Dermis microvascular lymphatic vessel endothelial cell (primary cell): ENCODE data around the gene ZC3H12C. TPM values are rescaled to one million over a fixed set of nuclear protein-coding genes. Genes with fewer than 3 reads are reported as not detected.
"Not testable (repeated sequence)": the region's sequence is repeated elsewhere in the genome, so short reads cannot be mapped to it uniquely, and the experiment has no call there.

Experiments
- DNase-seq, 2 donors: peaks; one replicate each; pipeline versions ENCODE4 v3.0.0 to v3.0.0-alpha.2; 2010; ENCODE audit warnings: low read depth in 2 of 2
- total RNA-seq: library from RNA; depleted of rRNA; stranded (reverse); fragments of >200 nt; gene quantifications from 2 replicates; pipeline ENCODE4 v1.2.1, GENCODE V29; 2014

Gene ZC3H12C
- total RNA-seq, 1 donor from 2014 or later = 10.5 TPM

GRCh38 chr11:110176366-110177085, 83.3 kb downstream of the ZC3H12C start:
- DNase-seq = no peak

- DNase-seq = no peak
Measured at GRCh38 chr11:110177086-110177456, 83.9 kb downstream of the ZC3H12C start.

- no peak for DNase-seq
Measured at GRCh38 chr11:110179064-110179463, 85.9 kb downstream of the ZC3H12C start.

DNA sequence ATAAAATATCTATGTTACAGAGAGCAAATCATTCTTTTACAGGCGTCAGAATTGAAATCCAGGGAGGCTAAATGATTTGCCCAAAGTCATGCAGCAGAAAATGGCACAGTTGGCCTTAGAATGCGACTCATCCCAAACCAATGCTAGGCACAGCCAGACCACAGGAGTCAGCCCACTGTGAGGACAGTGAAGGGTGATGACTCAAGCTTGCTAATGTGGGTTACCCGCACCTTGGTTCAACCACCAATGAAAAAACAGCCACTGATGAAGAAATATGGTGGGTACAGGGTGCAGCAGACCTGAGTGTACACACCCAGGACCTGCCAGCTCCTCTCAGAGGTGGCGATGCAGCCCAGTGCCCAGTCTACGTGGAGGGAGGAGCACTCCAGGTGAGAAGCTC, 89.7 kb downstream of the ZC3H12C start:
- no peak for DNase-seq

DNA sequence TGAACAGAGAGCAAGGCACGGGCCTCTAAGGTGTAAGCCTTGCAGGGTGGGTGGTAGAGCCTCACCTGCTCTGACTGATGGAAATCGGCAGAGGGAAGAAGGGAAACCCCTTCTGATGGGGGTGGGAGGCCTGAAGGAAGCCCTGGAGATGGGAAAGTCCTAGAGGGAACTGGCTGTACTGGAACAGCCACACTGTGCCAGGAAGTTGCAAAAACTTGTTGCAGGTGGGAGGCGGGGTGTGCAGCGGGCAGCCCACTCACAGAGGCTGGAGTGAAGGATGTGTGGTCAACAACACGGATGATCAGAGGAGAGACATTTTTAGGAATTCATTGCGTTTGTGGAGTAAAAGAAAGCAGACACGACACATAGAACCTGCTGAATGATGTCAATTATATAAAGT, 91.3 kb downstream of the ZC3H12C start:
- DNase-seq = no peak

DNA sequence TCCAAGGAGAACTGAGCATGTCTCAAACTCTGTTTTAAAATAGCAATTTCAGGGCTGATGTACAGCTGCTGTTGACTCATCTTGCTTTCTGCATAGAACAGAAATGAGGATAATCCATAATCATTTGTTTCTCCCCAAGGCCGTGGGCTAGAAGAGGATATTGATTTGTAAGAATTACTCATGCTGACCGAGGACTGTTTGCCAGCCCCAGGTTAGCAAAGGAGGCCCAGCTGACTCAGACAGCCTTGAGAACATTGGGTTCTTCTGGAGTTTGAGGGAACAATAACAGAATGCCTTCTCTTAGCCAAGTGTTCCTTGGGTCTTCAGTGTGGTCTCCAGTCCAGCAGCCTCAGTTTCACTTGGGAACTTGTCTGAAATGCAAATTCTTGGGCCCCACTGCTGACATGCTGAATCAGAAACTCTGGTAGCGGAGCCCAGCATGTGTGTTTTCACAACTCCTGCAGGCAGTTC, 92.0 kb downstream of the ZC3H12C start:
- peak in 1 of 2 donors; percentile 32 for DNase-seq

DNA sequence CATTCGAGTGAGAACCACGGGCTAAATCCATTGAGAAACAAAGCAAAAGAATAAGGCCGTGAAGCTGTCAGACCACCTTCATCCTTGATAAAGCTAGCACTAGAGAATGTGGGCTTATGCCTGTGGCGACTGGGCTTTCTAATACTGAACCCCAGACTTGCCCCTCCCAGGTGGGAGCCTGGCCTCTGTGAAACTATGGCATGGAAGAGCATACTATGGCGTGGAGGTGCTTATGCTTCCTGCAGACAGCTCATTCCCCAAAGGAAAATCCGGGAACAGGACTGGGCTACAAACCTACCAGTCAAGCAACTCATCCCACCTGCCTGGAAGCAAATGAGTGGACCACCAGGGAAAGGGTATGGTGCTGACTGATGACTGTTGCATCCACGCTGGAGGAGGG, 92.4 kb downstream of the ZC3H12C start:
- no peak for DNase-seq

DNA sequence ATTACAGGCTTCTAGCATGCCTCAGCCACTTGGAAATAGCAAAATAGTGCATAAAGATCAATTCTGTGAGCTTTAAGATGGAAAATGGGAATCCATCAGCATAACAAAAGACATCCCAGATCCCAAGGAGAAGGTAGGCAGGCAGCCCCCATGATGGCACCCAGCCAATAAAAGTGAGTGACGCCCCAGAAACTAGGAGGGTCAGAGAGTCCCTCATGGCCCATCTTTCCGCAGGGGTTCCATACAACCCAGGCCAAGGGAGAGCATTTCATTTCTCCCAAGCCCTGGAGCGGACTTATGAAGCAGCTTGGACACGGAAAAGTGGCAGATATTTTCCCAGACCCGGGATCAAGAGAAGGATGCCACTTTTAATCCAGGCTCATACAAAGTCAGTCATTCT, 93.3 kb downstream of the ZC3H12C start:
- no peak for DNase-seq

DNA sequence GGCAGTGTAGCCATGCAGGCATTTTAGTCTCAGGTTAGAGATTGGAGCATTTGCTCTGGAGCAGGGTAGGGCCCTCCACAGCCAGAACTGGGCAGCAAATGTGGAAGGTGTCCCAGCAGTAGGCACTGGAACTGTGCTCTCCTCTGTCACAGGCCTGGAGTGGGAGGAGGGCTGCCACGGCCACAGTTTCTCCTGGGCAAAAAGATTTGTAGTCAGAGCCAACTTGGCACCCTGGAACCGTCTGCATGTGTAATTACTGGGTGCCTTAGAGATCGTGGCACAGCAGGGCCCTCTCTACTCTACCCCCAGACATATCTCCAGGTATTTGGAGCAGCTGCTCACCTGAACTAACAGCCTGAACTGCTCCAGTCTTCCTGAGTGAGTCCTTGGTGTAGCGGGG, 93.7 kb downstream of the ZC3H12C start:
- DNase-seq = no peak

- no peak for DNase-seq
Measured at GRCh38 chr11:110187731-110188130, 94.5 kb downstream of the ZC3H12C start.

DNA sequence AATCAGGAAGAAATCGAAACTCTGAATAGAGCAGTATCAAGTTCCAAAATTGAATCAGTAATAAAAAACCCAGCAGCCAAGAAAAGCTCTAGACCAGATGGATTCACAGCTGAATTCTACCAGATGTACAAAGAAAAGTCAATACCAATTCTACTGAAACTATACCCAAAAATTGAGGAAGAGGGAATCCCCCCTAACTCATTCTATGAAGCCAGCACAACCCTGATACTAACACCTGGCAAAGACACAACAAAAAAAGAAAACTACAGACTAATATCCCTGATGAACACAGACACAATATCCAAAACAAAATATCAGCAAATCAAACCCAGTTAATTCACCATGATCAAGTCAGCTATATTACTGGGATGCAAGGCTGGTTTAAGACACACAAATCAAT, 97.7 kb downstream of the ZC3H12C start:
- no peak for DNase-seq

- not testable (repeated sequence) for DNase-seq
Measured at GRCh38 chr11:110192604-110193282, 99.6 kb downstream of the ZC3H12C start.

DNA sequence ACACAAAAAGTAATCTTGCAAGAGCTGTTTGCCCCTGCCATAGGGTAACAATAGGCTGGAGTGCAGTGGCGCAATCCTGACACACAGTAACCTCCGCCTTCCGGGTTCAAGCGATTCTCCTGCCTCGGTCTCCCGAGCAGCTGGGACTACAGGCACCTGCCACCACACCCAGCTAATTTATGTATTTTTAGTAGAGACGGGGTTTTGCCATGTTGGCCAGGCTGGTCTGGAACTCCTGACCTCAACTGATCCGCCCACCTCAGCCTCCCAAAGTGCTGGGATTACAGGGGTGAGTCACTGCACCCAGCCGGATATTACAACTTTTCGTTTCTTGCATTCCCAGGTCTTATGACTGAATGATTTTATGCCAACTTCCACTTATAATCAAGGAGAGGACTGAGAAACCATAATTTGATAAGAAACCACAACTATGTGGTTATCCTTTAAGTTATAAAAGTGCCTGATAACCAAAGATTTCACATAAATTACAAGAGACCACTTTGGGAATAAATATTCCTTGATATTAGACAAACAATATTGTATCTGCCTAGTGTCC, 101.1 kb downstream of the ZC3H12C start:
- DNase-seq = peak in 1 of 2 donors; percentile 75

DNA sequence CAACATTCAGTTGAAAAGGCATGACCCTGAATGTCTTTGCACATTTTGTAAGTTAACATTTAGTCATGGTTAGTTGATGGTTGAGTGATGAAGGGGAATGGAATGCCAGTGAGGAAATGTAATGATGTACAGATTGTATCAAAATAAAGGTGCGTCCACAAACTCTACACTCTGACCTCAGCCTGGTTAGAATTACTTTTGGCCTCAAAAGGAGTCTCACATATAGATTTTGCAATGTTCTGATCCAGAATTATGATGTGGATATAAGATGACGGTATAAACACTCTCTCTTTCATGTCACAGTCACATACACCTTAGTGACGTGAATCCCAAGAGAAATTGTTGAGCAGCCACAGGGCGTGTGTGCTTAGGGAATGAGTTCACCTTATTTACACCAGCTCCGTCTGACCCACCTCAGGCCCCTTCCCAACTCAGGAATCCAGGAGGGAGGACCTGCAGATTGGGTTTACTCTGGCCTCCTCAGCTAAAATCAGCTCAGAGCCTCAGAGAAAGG, 103.1 kb downstream of the ZC3H12C start:
- DNase-seq = peak in 1 of 2 donors; percentile 51

DNA sequence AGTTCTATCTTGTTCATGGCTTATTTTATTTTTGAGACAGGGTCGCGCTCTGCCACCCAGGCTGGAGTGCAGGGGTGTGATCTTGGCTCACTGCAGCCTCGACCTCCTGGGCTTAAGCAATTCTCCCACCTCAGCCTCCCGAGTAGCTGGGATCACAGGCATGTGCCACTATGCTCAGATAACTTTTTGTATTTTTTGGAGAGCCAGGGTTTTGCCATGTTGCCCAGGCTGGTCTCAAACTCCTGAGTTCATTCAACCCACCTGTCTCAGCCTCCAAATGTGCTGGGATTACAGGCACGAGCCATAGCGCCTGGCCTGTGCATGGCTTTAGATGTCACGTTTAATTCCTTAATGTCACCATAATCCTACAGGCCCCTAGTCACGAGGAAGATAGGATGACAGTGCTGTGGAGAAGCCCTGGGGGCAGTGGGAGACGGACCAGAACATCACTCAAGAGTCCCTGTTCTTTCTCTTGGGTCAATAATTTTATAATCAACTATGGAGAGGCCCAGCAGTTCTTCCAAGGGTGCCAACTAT, 103.8 kb downstream of the ZC3H12C start:
- DNase-seq = no peak

DNA sequence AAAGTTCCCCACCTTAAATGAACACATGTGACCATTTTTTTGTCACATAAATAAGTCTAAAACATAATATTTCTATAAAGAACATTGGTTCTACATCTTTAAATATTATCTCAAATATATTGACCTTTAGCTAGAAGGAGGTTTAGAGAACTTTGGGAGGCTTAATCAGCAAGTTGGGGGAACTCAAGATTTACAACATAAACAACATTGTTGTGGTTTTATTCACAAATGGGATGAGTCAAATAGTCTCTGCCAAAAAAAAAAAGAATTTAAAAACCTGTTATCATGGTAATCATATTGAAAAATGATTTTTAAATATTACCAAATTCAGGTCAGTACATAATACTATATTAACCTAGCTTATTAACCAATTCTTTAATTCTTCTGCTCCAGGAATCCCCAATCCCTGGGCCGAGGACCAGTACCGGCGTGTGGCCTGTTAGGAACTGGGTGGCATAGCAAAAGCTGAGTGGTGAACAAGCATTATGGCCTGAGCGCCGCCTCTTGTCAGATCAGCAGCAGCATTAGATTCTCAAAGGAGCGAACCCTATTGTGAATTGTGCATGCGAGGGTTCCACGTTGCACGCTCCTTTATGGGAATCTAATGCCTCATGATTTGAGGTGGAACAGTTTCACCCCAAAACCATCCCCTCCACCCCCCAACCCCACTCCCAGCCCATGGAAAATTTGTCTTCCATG, 105.0 kb downstream of the ZC3H12C start:
- DNase-seq = no peak

- DNase-seq = no peak
Measured at GRCh38 chr11:110199184-110199981, 106.2 kb downstream of the ZC3H12C start.

GRCh38 chr11:110200241-110200640, 107.0 kb downstream of the ZC3H12C start:
- peak in 1 of 2 donors; percentile 40 for DNase-seq

- no peak for DNase-seq
Measured at GRCh38 chr11:110200836-110201235, 107.6 kb downstream of the ZC3H12C start.

- DNase-seq = no peak
Measured at GRCh38 chr11:110207123-110207522, 113.9 kb downstream of the ZC3H12C start.
